HG03039 (cell line): Measurements from ENCODE around the gene SCAMP1.
"Not testable (repeated sequence)": the region's sequence is repeated elsewhere in the genome, so short reads cannot be mapped to it uniquely, and the experiment has no call there.

Source experiments
- ATAC-seq: cut with Tn5 transposase; IDR thresholded peaks from one replicate; pipeline ENCODE4 v1.9.1; 2021; ENCODE audit warnings: mild to moderate bottlenecking, moderate library complexity; ENCODE audit not compliant: unreplicated experiment

The SCAMP1 gene

GRCh38 chr5:78420548-78420947 lies 60.1 kb downstream of the SCAMP1 start:
- ATAC-seq = no peak

- ATAC-seq = no peak
Measured at GRCh38 chr5:78424665-78425064, 64.2 kb downstream of the SCAMP1 start.

- ATAC-seq = no peak
Measured at GRCh38 chr5:78429332-78429980, 69.0 kb downstream of the SCAMP1 start.

- no peak for ATAC-seq
Measured at GRCh38 chr5:78430866-78431265, 70.4 kb downstream of the SCAMP1 start.

- no peak for ATAC-seq
Measured at GRCh38 chr5:78433972-78434371, 73.6 kb downstream of the SCAMP1 start.

- ATAC-seq = no peak
Measured at GRCh38 chr5:78447775-78448424, 87.5 kb downstream of the SCAMP1 start.

- ATAC-seq = no peak
Measured at GRCh38 chr5:78449103-78449502, 88.7 kb downstream of the SCAMP1 start.

- ATAC-seq = not testable (repeated sequence)
Measured at GRCh38 chr5:78457507-78457906, 97.1 kb downstream of the SCAMP1 start.

GRCh38 chr5:78458843-78459242 lies 98.4 kb downstream of the SCAMP1 start:
- no peak for ATAC-seq

GRCh38 chr5:78467140-78467539 lies 106.7 kb downstream of the SCAMP1 start:
- no peak for ATAC-seq

- ATAC-seq = no peak
Measured at GRCh38 chr5:78467752-78468357, 107.4 kb downstream of the SCAMP1 start.

GRCh38 chr5:78471896-78472295 lies 111.5 kb downstream of the SCAMP1 start:
- ATAC-seq = no peak

GRCh38 chr5:78472469-78473106 lies 112.2 kb downstream of the SCAMP1 start:
- no peak for ATAC-seq

- no peak for ATAC-seq
Measured at GRCh38 chr5:78473751-78474150, 113.3 kb downstream of the SCAMP1 start.

GRCh38 chr5:78475370-78475769 lies 115.0 kb downstream of the SCAMP1 start:
- ATAC-seq = no peak

- ATAC-seq = no peak
Measured at GRCh38 chr5:78476795-78477194, 116.4 kb downstream of the SCAMP1 start.

GRCh38 chr5:78482948-78483347 lies 122.5 kb downstream of the SCAMP1 start:
- no peak for ATAC-seq

- peak; percentile 81 for ATAC-seq
Measured at GRCh38 chr5:78483809-78484521, 123.5 kb downstream of the SCAMP1 start.

- ATAC-seq = no peak
Measured at GRCh38 chr5:78486218-78486617, 125.8 kb downstream of the SCAMP1 start.

GRCh38 chr5:78487846-78488245 lies 127.4 kb downstream of the SCAMP1 start:
- no peak for ATAC-seq
